OCI-LY7 (cell line): ENCODE results near the gene PEX10. TPM values are rescaled to one million over a fixed set of nuclear protein-coding genes. Genes with fewer than 3 reads are reported as not detected.

Experiments used
- BruUV-seq: library from RNA; stranded (reverse); fragments of 400-500 nt; replicated peaks from 2 replicates; lab custom pipeline; 2021; lab: Mats Ljungman, UMichigan
- CTCF ChIA-PET: fragments of 300-600 bp; sonication (Branson Sonifier 250); formaldehyde crosslinking; loops from one replicate; lab custom pipeline; 2022; ENCODE audit warnings: antibody characterized with exemption; ENCODE audit not compliant: unreplicated experiment; lab: Charles Lee
- POLR2A ChIA-PET: fragments of 300-600 bp; sonication (Branson Sonifier 250); formaldehyde crosslinking; loops from one replicate; lab custom pipeline; 2022; ENCODE audit warnings: antibody characterized with exemption; lab: Charles Lee
- DNase-seq: peaks from one replicate; pipeline ENCODE4 v3.0.0-alpha.2; 2015; ENCODE audit warnings: low spot score
- H2AFZ ChIP-seq: fragments of 200-600 bp; sonication (generic), shearing (Covaris generic); 2 replicates; pipeline ENCODE4 v1.6.1; 2014; ENCODE audit warnings: mild to moderate bottlenecking, antibody characterized with exemption, low read length, moderate library complexity
- H3K27ac ChIP-seq: fragments of 200-600 bp; sonication (generic); 2 replicates; pipeline ENCODE4 v1.5.1; 2014; ENCODE audit warnings: mixed run types, low read depth, mild to moderate bottlenecking, moderate library complexity, low read length, inconsistent platforms; ENCODE audit not compliant: poor library complexity, severe bottlenecking
- H3K36me3 ChIP-seq: fragments of 200-600 bp; sonication (generic); 2 replicates; pipeline ENCODE4 v1.6.1; 2014; ENCODE audit warnings: mild to moderate bottlenecking, antibody characterized with exemption, low read length, moderate library complexity, mixed read lengths; ENCODE audit not compliant: insufficient read depth
- H3K4me1 ChIP-seq: fragments of 200-600 bp; sonication (generic); 2 replicates; pipeline ENCODE4 v1.5.1; 2014; ENCODE audit warnings: mild to moderate bottlenecking, low read length; ENCODE audit not compliant: insufficient read depth, poor library complexity, severe bottlenecking
- H3K4me2 ChIP-seq: fragments of 200-600 bp; sonication (generic); 2 replicates; pipeline ENCODE4 v1.6.1; 2014; ENCODE audit warnings: mild to moderate bottlenecking, low read length
- H3K4me3 ChIP-seq: fragments of 200-600 bp; sonication (generic); 2 replicates; pipeline ENCODE4 v1.5.1; 2014; ENCODE audit warnings: mild to moderate bottlenecking, low read depth, low read length; ENCODE audit not compliant: poor library complexity, severe bottlenecking
- H3K79me2 ChIP-seq: fragments of 200-600 bp; sonication (generic); 2 replicates; pipeline ENCODE4 v1.6.1; 2016; ENCODE audit warnings: low read depth, mild to moderate bottlenecking, low read length, moderate library complexity, mixed read lengths; ENCODE audit not compliant: insufficient read depth
- H3K9me2 ChIP-seq: fragments of 200-600 bp; sonication (generic); 2 replicates; pipeline ENCODE4 v1.6.1; 2016; ENCODE audit warnings: mild to moderate bottlenecking, low read length, mixed read lengths; ENCODE audit not compliant: insufficient read depth
- H3K9me3 ChIP-seq: fragments of 200-600 bp; sonication (generic); 2 replicates; pipeline ENCODE4 v1.6.1; 2014; ENCODE audit warnings: mild to moderate bottlenecking, mixed run types, low read length, mixed read lengths
- H4K20me1 ChIP-seq: fragments of 200-600 bp; sonication (generic); 2 replicates; pipeline ENCODE4 v1.6.1; 2014; ENCODE audit warnings: mild to moderate bottlenecking, antibody characterized with exemption, low read length, moderate library complexity, mixed read lengths; ENCODE audit not compliant: insufficient read depth
- CTCF ChIP-seq: fragments of 200-600 bp; sonication (generic); conservative IDR thresholded peaks from 2 replicates; pipeline ENCODE4 v1.5.1; 2014; ENCODE audit warnings: mild to moderate bottlenecking, antibody characterized with exemption, low read length, moderate library complexity, mixed read lengths
- EZH2phosphoT487 ChIP-seq: fragments of 200-600 bp; sonication (generic); IDR thresholded peaks from 2 replicates; pipeline ENCODE4 v1.6.1; 2018; ENCODE audit warnings: low read depth, borderline replicate concordance, mild to moderate bottlenecking, mixed run types, antibody characterized with exemption, low read length, moderate library complexity, mixed read lengths
- intact Hi-C: fragments of 100-400 bp; cut with micrococcal nuclease; formaldehyde crosslinking; loops from one replicate; pipeline ENCODE4 v1.10.0; 2022; ENCODE audit not compliant: unreplicated experiment
- total RNA-seq, 2 experiments: library from RNA; depleted of rRNA in 1 of 2; stranded (reverse); fragments of >200 nt in 1 of 2; shearing (Covaris generic) in 1 of 2; gene quantifications; 2 replicates each; pipeline ENCODE4 v1.2.3, GENCODE V29; 2014 to 2022

PEX10 gene
- total RNA-seq, 2 experiments from 2014 or later, result 23.3 to 24.5 TPM

- H3K9me3 ChIP-seq, result no peaks in the 10 kb centered on the region
- H4K20me1 ChIP-seq, result no peaks in the 10 kb centered on the region
- peak; percentile 47 for DNase-seq
- no peaks in the 10 kb centered on the region for H3K79me2 ChIP-seq
- H3K4me1 ChIP-seq, result peaks cover 40% of the 10 kb centered on the region
- ChIA-PET POLR2A (no interaction called here), CTCF (interaction anchor here (1.2 kb wide), 1 partner anchor 131 kb away, joined by 3 read pairs; no protein-coding TSS in a partner anchor)
- peak overlapping the region; percentile 91 for H3K4me2 ChIP-seq
- H3K9me2 ChIP-seq, result no peaks in the 10 kb centered on the region
- H3K27ac ChIP-seq, result peak overlapping the region; percentile 45
- H3K36me3 ChIP-seq, result no peaks in the 10 kb centered on the region
- no peak overlapping the region for H2AFZ ChIP-seq
- H3K4me3 ChIP-seq, result peak overlapping the region; percentile 55
- BruUV-seq, result no TSS peak
- intact Hi-C loops, result no loop called here
- no peak for TF ChIP-seq EZH2phosphoT487
- TF ChIP-seq CTCF, result no peak
Measured at GRCh38 chr1:2416403-2416802, 4.0 kb upstream of the PEX10 start.

GRCh38 chr1:2415801-2416208, 3.4 kb upstream of the PEX10 start:
- no TSS peak for BruUV-seq
- H2AFZ ChIP-seq, result no peak overlapping the region

More at GRCh38 chr1:2415801-2416208, 3.4 kb upstream of the PEX10 start:
- intact Hi-C loops, result loop anchor here (2.0 kb wide), 1 partner anchor 169 kb away; no protein-coding TSS in a partner anchor
- H3K36me3 ChIP-seq, result no peaks in the 10 kb centered on the region
- H4K20me1 ChIP-seq, result no peaks in the 10 kb centered on the region
- peak overlapping the region; percentile 55 for H3K4me3 ChIP-seq
- DNase-seq, result peak; percentile 73
- H3K4me2 ChIP-seq, result peak overlapping the region; percentile 91
- H3K4me1 ChIP-seq, result peaks cover 44% of the 10 kb centered on the region
- POLR2A ChIA-PET, result interaction anchor here (1.4 kb wide), 1 partner anchor 170 kb away, joined by 5 read pairs; no protein-coding TSS in a partner anchor
- peak overlapping the region; percentile 45 for H3K27ac ChIP-seq
- no peaks in the 10 kb centered on the region for H3K79me2 ChIP-seq
- CTCF ChIA-PET, result interaction anchor here (1.2 kb wide), 1 partner anchor 131 kb away, joined by 3 read pairs; no protein-coding TSS in a partner anchor
- H3K9me2 ChIP-seq, result no peaks in the 10 kb centered on the region
- no peaks in the 10 kb centered on the region for H3K9me3 ChIP-seq
- TF ChIP-seq EZH2phosphoT487, result no peak
- TF ChIP-seq CTCF, result peak; percentile 53
